ENCODE results near the gene METTL27.
"Not testable (repeated sequence)": the region's sequence is repeated elsewhere in the genome, so short reads cannot be mapped to it uniquely, and the experiment has no call there.

Gene METTL27

DNA sequence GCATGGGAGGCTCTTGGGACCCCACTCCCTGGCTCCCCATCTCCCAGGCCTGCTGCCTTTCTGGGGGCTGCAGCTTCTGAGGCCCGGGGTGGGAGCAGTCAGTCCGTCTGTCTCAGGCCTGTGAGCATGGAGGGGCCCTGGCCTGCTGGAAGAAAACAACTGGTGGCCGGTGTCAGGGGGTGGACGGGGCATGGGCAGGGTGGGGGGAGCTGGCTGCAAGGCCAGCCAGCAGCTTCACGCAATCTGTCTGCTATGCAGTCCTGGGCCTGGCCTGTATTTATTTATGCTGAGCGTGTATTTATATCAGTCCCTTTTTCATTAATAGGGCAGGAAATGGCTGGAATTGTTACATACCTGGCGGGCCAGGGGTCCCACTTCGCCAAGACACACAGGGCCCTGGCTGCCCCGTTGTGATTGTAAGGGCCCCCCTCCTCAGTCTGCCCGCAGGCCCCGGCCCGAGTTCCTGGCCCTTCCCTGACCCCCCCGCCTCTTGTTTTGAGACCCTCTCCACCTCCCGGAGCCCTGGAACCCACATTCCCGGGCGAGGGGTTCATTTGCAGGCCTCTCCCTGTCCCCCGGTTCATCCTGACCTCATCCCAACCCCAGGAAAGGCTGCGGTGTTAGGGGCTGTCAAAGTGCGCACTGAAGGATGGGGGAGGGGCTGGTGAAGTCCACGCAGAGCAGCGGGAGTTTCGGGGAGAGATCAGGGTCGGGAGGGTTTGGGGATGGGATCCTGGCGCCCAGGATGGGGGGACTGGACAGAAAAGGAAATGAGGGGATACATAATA lies 26.9 kb upstream of the METTL27 start:
- DNase-seq = no peak

- no peak for DNase-seq
Measured at GRCh38 chr7:73866446-73866767, 24.1 kb upstream of the METTL27 start.

DNA sequence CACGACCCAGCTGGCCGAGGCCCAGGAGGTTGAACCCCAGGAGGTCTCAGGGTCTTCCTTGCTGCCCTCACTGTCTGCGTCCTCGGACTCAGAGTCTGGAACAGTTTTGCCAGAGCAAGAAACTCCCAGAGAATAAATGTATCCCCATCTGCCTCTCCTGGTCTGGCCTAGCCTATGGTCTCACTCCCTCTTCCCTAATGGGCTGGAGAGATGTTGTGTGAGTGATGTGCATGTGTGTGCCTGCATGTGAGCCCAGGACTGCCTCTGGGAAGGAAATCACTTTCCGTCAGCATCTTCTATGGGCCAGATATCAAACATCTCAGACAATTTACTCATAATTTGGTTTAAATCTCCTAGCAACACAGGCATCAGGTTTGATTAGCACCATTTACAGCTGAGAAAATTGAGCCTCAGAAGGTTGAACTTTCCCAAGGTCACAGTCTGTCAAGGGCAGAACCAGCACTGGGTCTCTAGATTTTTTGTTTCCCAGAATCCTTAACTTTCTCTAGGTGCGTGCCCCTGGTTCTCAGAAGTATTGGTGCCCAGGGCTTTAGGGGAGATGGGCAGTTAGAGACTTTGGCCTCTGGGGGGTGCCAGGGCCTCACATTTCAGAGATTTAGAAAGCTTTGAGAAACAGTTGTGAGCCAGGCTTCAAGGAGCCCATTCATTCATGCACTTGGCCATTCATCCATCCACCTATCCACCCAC lies 23.6 kb upstream of the METTL27 start:
- peak; percentile 34 for DNase-seq

GRCh38 chr7:73864981-73865711 lies 22.8 kb upstream of the METTL27 start:
- no peak for DNase-seq

DNA sequence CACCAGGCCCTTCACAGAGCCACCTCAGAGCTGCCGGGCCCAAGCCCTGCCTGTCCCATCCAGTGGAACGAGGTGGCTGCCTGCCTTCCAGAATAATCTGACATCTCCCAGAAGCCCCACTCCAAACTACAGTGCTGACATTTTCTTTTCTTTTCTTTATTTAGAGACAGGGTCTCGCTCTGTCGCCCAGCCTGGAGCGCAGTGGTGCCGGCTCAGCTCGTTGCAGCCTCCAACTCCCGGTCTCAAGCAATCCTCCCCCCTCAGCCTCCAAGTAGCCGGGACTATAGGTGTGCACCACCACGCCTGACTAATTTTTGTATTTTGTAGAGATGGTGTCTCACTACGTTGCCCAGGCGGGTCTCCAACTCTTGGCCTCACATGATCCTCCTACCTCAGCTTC lies 19.0 kb upstream of the METTL27 start:
- no peak for DNase-seq

DNA sequence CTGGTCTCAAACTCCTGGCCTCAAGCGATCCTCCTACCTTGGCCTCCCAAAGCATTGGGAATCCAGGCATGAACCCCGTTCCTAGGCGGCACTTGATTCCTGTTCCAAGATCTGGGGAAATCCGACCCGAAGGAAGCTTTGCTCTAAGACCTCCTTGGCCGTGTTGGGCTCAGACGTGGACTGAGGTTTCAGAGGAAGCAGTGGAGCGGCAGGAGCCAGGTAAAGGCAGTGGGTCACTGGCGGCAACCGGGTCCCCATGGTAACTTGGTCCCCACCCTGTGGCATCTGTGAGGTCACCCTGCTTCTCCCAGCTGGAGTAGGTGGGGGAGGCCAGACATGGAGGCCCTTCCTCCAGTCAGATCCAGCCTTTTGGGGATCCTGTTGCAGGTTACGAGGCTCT lies 18.5 kb upstream of the METTL27 start, which contains the start of gene TMEM270:
TSS of gene TMEM270 (plus strand) at position 301 of the 400 bp plus-strand sequence. CDS start at position 337, 36 bp downstream.
- no peak for DNase-seq

DNA sequence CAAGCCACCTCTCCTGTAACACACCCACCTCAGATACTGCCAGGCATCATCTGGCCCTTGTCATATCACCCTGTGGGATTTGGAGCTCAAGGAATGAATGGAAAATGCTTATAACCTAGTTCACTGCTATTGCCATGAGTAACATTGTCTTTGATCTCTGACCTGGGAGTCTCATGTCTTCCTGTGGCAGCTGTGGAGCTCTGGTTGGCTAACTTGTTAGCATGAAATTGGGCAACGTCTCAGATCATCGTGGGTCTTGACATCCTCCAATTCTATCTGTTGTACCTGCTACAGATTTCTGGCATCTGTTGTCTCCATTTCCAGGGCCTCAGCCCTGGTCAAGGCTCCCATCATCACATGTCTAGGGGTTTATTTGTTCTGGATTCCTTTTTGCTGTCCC lies 16.5 kb upstream of the METTL27 start:
- no peak for DNase-seq

GRCh38 chr7:73856941-73857340 lies 14.6 kb upstream of the METTL27 start:
- DNase-seq = no peak

DNA sequence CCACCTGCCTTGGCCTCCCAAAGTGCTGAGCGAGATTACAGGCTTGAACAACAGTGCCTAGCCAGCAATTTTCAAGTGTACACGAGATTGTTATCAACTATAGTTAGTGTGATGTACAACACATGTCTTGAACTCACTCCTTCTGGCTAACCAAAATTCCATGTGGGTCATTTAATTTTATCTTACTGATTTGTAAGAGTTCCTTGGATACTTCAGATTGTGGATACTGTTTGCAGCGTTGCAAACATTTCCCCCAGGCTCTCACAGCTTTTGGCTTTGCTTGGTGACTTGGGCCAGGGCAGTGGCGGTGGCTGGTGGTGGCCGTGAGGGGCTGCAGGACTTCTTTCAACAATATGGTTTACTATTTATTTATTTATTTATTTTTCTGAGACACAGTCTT lies 10.2 kb upstream of the METTL27 start:
- no peak for DNase-seq

DNA sequence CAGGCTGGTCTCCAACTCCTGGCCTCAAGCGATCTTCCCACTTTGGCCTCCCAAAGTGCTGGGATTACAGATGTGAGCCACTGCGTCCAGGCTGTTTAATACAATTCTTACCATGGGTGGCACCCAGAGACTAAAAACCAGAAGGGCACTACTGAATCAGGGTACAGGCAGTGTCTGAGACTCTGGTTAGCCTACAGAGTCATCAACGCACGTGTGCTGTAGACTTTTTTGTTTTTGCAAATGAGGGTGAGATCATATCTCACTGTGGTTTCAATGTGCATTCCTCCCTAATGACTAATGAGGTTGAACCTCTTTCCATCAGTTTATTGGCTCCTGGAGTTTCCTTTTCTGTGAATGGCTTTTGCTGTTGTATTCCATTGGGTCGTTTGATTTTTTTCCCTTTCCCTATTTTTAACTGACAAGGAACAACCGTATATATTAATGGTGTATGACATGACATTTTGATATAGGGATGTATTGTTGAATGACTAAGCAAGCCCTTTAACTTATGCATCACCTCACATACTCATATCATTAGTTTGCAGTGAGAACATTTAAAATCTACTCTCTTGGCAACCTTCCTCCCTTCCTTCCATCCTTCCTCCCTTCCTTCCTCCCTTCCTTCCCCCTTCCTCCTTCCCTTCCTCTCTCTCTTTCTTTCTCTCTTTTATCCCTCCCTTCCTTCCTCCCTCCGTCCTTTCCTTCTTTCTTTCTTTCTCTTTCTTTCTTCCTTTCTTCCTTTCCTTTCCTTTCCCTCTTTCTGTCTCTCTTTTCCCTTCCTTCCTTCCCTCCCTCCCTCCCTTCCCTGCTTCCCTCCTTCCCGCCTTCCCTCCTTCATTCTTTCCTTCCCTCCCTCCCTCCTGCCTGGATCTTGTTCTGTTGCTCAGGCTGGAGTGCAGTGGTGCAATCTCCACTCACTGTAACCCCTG lies 9.4 kb upstream of the METTL27 start:
- DNase-seq = peak; percentile 78

GRCh38 chr7:73850781-73851207 lies 8.5 kb upstream of the METTL27 start:
- DNase-seq = peak; percentile 41

DNA sequence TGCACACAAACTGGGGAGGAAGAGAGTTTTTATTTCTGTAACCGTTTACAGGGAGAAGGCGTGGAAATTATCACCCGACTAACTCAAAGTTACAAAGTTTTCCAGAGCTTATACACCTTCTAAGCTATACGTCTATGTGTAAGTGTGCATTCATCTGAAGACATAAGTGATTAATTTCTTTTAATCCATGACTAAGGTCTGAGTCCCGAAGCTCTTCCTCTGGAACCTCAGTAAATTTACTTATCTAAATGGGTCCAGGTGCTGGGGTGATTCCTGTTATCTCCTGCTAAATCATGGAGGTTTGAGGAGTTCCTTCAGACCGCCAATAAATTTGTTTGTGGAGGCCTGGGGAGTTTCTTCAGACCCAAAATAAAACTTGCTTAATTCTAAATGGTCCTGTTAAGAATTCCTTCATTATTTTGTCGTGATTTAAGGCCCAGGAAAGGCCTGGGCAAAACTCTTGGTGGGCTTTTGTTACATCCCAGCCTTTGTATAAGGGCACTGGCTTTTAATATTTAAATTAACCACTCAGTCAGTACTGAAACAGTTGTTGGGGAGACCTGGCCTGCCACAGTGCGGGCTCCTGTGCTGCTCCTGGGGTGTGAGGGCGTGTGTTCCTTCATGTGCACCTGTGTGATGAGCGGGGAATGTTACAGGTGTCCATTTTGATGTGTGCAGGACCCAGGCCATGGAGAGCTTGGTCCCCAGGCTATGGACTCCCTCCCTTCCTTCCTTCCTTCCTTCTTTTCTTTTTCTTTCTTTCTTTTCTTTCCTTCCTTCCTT lies 5.8 kb upstream of the METTL27 start:
- DNase-seq = no peak

DNA sequence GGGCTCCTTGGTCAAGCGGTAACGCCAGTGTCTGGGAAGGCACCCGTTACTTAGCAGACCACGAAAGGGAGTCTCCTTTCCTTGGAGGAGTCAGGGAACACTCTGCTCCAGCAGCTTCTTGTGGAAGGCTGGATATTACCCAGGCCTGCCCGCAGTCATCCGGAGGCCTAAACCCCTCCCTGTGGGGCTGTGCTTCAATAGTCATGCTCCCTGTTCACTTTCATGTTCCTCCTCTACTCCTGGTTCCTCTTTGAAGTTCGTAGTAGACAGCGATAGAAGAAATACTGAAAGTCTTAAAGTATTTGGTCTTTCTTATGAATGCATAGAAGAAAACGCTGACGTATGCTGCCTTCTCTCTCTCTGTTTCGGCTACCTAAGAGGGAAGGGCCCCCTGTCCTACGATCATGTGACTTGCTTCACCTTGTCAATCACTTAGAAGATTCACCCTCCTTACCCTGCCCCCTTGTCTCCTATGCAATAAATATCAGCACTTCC lies 3.4 kb upstream of the METTL27 start:
- not testable (repeated sequence) for DNase-seq

DNA sequence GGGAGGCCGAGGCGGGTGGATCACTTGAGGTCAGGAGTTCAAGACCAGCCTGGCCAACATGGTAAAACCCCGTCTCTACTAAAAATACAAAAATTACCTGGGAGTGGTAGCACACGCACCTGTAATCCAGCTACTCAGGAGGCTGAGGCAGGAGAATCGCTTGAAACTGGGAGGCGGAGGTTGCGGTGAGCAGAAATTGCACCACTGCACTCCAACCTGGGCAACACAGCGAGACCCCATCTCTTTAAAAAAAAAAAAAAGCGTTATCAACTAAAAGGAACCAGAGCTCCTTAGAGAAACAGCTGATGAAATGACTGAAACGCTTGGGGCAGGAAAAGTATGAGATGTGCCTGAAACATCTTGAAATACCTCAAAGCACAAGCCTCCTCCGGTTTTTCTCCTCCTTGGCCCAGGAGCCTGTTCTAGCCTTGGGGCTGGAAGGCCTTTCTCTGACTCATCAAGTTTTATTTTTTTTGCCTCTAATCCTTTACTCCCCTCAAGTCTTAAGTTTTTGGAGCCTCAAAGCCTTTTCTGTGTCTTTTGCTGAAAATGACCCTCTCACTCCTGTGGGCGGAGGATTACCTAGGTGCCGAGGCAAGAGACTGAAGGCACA lies 2.6 kb upstream of the METTL27 start:
- DNase-seq = no peak

DNA sequence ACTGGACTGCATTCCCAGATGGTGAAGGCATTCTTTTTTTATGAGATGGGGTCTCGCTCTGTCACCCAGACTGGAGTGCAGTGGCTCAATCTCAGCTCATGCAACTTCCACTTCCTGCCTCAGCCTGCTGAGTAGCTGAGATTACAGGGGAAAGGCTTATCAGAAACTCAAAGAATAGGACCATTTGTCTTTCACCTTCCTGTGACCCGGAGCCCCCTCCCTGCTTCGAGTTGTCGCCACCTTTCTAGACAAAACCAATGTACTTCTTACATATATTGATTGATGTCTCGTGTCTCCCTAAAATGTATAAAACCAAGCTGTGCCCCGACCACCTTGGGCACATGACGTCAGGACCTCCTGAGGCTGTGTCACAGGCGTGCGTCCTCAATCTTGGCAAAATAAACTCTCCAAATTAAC lies 1.8 kb upstream of the METTL27 start:
- DNase-seq = no peak

GRCh38 chr7:73841689-73842066 lies 638 bp downstream of the METTL27 start:
- DNase-seq = no peak

DNA sequence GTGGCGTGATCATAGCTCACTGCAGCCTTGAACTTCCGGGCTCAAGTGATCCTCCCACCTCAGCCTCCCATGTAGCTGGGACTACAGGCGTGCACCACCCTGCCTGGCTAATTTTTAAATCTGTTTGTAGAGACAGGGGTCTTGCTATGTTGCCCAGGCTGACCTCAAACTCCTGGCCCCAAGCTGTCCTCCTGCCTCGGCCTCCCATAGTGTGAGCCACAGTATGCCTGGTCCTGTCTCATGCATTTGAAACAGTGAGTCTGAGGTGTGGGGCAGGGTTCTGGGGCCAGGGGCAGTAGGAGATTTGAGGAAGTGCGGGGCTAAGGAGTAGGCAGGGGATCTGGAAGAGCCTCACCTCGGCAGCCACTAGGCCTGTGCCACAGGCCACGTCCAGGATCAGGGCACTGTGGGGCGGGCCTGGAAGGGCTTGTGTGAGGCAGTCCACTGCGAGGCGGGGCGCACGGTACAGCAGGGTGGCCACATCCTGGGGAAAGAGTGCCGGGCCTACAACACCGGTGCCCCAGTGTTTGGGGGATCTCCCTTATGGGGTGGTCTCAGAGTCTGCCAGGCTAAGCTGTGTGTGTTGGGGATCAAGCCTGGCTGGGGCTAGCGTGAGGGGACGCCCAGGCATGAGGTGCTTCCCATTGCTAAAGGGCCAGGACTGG lies 1.5 kb downstream of the METTL27 start:
- DNase-seq = no peak

- DNase-seq = no peak
Measured at GRCh38 chr7:73839743-73840714, 2.3 kb downstream of the METTL27 start.

- DNase-seq = no peak
Measured at GRCh38 chr7:73839290-73839689, 3.0 kb downstream of the METTL27 start.
